ENCODE data around the gene STAT2.

DNA sequence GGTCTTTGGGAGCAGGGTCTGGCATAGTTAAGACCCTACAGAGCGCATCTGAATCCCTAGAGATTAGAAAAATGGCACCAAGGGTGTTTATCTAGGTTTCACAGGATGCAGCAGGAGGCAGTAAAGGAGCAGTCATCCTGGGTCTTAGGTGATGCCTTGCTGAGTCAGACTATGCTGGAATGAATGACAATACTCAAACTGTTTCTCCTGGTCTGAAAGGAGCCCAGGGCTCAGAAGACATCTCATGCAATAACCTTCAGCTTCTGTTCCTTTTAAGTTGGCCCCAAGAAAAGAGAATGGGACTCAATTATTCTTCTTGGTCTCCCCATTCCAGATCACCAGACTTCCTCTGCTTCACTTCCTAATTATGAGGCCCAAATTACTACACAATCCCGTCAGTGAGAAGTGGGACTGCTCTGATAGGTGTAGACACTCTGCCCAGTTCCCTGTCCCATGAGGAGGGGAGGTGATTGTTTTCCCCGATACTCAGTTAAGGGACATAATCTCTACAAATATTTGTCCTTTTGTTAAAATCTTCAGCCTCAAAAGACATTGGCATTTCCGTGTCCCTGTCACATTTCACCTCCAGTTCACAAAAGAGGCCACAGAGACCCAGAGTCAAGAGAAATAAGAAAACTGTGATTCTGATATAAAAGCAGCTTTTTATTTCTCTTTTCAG lies 17.5 kb upstream of the STAT2 start:
- TF ChIP-seq POLR2A (IDR thresholded peaks at IDR 0.05) (no peak), EP300 (IDR thresholded peaks at IDR 0.05) (no peak), POLR2AphosphoS5 (IDR thresholded peaks at IDR 0.05) (no peak)
- TF ChIP-seq, protein P1, sequence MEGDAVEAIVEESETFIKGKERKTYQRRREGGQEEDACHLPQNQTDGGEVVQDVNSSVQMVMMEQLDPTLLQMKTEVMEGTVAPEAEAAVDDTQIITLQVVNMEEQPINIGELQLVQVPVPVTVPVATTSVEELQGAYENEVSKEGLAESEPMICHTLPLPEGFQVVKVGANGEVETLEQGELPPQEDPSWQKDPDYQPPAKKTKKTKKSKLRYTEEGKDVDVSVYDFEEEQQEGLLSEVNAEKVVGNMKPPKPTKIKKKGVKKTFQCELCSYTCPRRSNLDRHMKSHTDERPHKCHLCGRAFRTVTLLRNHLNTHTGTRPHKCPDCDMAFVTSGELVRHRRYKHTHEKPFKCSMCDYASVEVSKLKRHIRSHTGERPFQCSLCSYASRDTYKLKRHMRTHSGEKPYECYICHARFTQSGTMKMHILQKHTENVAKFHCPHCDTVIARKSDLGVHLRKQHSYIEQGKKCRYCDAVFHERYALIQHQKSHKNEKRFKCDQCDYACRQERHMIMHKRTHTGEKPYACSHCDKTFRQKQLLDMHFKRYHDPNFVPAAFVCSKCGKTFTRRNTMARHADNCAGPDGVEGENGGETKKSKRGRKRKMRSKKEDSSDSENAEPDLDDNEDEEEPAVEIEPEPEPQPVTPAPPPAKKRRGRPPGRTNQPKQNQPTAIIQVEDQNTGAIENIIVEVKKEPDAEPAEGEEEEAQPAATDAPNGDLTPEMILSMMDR (IDR thresholded peaks at IDR 0.05): no peak

Measured in stomach (tissue), 4 donors.